GM19099 (cell line): ENCODE results near the gene DIPK1A.
A peak's percentile ranks its signal among the peaks of the same experiment; 100 is the strongest.

ENCODE experiments used
- POLR2A ChIP-seq: IDR thresholded peaks from 3 replicates; pipeline ENCODE4 v1.6.1; 2011; ENCODE audit warnings: low read depth; ENCODE audit not compliant: insufficient read length; ENCODE audit errors: extremely low read depth

DIPK1A gene

GRCh38 chr1:92851729-92852128, 109.5 kb downstream of the DIPK1A start:
- no peak for TF ChIP-seq POLR2A

- no peak for TF ChIP-seq POLR2A
Measured at GRCh38 chr1:92850019-92850418, 111.2 kb downstream of the DIPK1A start.

- no peak for TF ChIP-seq POLR2A
Measured at GRCh38 chr1:92848201-92848600, 113.1 kb downstream of the DIPK1A start.

GRCh38 chr1:92845908-92846307, 115.4 kb downstream of the DIPK1A start:
- TF ChIP-seq POLR2A = no peak

GRCh38 chr1:92844439-92844838, 116.8 kb downstream of the DIPK1A start:
- no peak for TF ChIP-seq POLR2A

GRCh38 chr1:92843429-92844352, 117.6 kb downstream of the DIPK1A start:
- no peak for TF ChIP-seq POLR2A

- no peak for TF ChIP-seq POLR2A
Measured at GRCh38 chr1:92843046-92843423, 118.2 kb downstream of the DIPK1A start.

GRCh38 chr1:92842082-92843045, 118.9 kb downstream of the DIPK1A start:
- TF ChIP-seq POLR2A = peak; percentile 25

GRCh38 chr1:92840600-92840999, 120.7 kb downstream of the DIPK1A start:
- TF ChIP-seq POLR2A = no peak

GRCh38 chr1:92839442-92839841, 121.8 kb downstream of the DIPK1A start:
- TF ChIP-seq POLR2A = no peak

- no peak for TF ChIP-seq POLR2A
Measured at GRCh38 chr1:92838519-92838918, 122.7 kb downstream of the DIPK1A start.

- TF ChIP-seq POLR2A = no peak
Measured at GRCh38 chr1:92837062-92837461, 124.2 kb downstream of the DIPK1A start.

- no peak for TF ChIP-seq POLR2A
Measured at GRCh38 chr1:92834617-92835016, 126.6 kb downstream of the DIPK1A start.

GRCh38 chr1:92833840-92834239, 127.4 kb downstream of the DIPK1A start:
- no peak for TF ChIP-seq POLR2A

GRCh38 chr1:92832537-92833114, 128.6 kb downstream of the DIPK1A start:
- no peak for TF ChIP-seq POLR2A
